ENCODE data around the gene SCYGR5. TPM values are rescaled to one million over a fixed set of nuclear protein-coding genes. Genes with fewer than 3 reads are reported as not detected.

SCYGR5 gene
- total RNA-seq, 4 donors from 2014 or later, result not detected

DNA sequence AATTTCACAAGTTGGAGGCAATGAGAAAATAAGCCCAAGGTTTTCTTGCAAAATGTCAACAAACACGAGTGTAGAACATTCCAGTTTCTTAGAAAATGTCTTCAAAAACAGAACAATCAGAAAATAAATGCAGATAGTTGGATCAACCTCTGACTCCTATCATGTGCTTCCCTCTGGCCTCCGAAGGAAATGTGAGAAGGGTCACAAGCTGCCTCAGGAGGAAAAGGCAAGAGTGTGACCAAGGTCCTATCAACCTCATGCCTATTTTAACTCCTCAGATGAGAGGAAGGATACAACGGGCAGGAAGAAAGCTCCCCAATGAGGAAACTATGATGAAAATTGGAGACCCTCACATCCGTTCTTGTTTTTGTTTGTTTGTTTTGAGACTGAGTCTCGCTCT is 7.9 kb downstream of the SCYGR5 start:
- Histone ChIP-seq H3K36me3 (no peaks in the 10 kb centered on the region), H3K4me1 (no peaks in the 10 kb centered on the region), H3K9me3 (no peaks in the 10 kb centered on the region), H3K4me3 (replicated peaks in 1 of 3) (no peak overlapping the region), H3K27ac (no peak overlapping the region), H3K27me3 (no peaks in the 10 kb centered on the region)
- intact Hi-C loops (cut with DNase I), result no loop called here
- TF ChIP-seq POLR2A (IDR thresholded peaks at IDR 0.05), result no peak
- TF ChIP-seq CTCF (IDR thresholded peaks at IDR 0.05), result no peak
- no peak for DNase-seq
- 66 to 76% methylated on average over 5 of the region's 5 CpGs for WGBS, 2 donors

- no peaks in the 10 kb centered on the region for H3K27me3 ChIP-seq
- no peak for TF ChIP-seq POLR2A (IDR thresholded peaks at IDR 0.05)
- TF ChIP-seq CTCF (IDR thresholded peaks at IDR 0.05), result no peak
- WGBS, 2 donors, result 96 to 97% methylated on average over 3 of the region's 3 CpGs
- no peaks in the 10 kb centered on the region for H3K36me3 ChIP-seq
- H3K27ac ChIP-seq, result no peak overlapping the region
- H3K4me3 ChIP-seq (replicated peaks in 1 of 3), result no peak overlapping the region
- no peaks in the 10 kb centered on the region for H3K4me1 ChIP-seq
- intact Hi-C loops (cut with DNase I), result no loop called here
- no peaks in the 10 kb centered on the region for H3K9me3 ChIP-seq
- no peak for DNase-seq
Measured at GRCh38 chr2:227677928-227678327, 11.3 kb downstream of the SCYGR5 start.

- Histone ChIP-seq H3K4me3 (replicated peaks in 1 of 3) (no peak overlapping the region), H3K27ac (no peak overlapping the region), H3K27me3 (no peaks in the 10 kb centered on the region), H3K9me3 (no peaks in the 10 kb centered on the region), H3K36me3 (no peaks in the 10 kb centered on the region), H3K4me1 (no peaks in the 10 kb centered on the region)
- intact Hi-C loops (cut with DNase I), result no loop called here
- TF ChIP-seq CTCF (IDR thresholded peaks at IDR 0.05), result no peak
- TF ChIP-seq POLR2A (IDR thresholded peaks at IDR 0.05), result no peak
- WGBS, 2 donors, result 67 to 68% methylated on average over 5 of the region's 5 CpGs
- no peak for DNase-seq
Measured at GRCh38 chr2:227684258-227684657, 17.7 kb downstream of the SCYGR5 start.

GRCh38 chr2:227687189-227687588 is 20.6 kb downstream of the SCYGR5 start:
- H3K27me3 ChIP-seq, result no peaks in the 10 kb centered on the region
- DNase-seq, result no peak
- 97 to 99% methylated on average over 3 of the region's 3 CpGs for WGBS, 2 donors
- no peak for TF ChIP-seq CTCF (IDR thresholded peaks at IDR 0.05)
- no peak for TF ChIP-seq POLR2A (IDR thresholded peaks at IDR 0.05)
- H3K27ac ChIP-seq, result no peak overlapping the region
- intact Hi-C loops (cut with DNase I), result no loop called here
- H3K36me3 ChIP-seq, result no peaks in the 10 kb centered on the region
- H3K4me3 ChIP-seq (replicated peaks in 1 of 3), result no peak overlapping the region
- no peaks in the 10 kb centered on the region for H3K4me1 ChIP-seq
- H3K9me3 ChIP-seq, result no peaks in the 10 kb centered on the region

GRCh38 chr2:227696990-227697679 is 30.5 kb downstream of the SCYGR5 start:
- Histone ChIP-seq H3K4me3 (replicated peaks in 1 of 3) (no peak overlapping the region), H3K27me3 (no peaks in the 10 kb centered on the region), H3K27ac (no peak overlapping the region), H3K36me3 (no peaks in the 10 kb centered on the region), H3K4me1 (no peaks in the 10 kb centered on the region), H3K9me3 (no peaks in the 10 kb centered on the region)
- DNase-seq, result no peak
- WGBS, 2 donors, result 70 to 73% methylated on average over 2 of the region's 2 CpGs
- intact Hi-C loops (cut with DNase I), result no loop called here
- no peak for TF ChIP-seq CTCF (IDR thresholded peaks at IDR 0.05)
- no peak for TF ChIP-seq POLR2A (IDR thresholded peaks at IDR 0.05)
